HG03432 (cell line): ENCODE measurements around the gene REC8.

Experiments used
- ATAC-seq: cut with Tn5 transposase; IDR thresholded peaks from one replicate; pipeline ENCODE4 v1.9.1; 2021; ENCODE audit warnings: mild to moderate bottlenecking, moderate library complexity; ENCODE audit not compliant: unreplicated experiment

REC8 gene

GRCh38 chr14:24137529-24138395 lies 34.1 kb upstream of the REC8 start:
- no peak for ATAC-seq

DNA sequence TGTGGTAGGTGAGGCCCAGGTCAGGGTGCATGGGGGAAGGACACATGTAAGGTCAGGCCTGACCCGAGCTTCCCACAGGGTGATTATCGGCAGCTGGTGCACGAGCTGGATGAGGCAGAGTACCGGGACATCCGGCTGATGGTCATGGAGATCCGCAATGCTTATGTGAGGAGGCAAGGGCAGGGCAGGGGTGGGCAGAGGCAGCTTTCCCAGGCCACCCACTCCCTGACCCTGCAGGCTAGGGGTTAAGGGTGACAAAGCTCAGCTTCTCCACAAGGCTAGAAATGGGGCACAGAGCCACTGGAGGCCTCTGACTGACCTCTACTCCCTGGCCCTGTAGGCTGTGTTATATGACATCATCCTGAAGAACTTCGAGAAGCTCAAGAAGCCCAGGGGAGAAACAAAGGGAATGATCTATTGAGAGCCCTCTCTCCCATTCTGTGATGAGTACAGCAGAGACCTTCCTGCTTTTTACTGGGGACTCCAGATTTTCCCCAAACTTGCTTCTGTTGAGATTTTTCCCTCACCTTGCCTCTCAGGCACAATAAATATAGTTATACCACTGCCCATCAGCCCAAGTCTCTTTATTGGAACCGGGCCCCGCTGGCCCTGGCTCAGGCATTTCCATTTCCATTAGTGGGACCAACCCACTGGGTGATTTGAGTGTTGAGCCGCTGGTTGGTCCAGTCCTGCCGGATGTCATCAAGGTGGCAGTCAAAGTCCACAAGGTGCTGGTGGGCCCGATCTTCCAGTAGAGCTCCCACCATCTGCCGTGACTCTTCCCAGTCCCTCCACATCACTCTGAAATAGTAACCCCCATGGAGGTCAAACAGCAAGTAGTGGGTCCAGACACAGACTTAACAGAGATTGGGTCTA lies 33.2 kb upstream of the REC8 start:
- ATAC-seq, result no peak

- ATAC-seq, result no peak
Observed at GRCh38 chr14:24139272-24139934, 32.5 kb upstream of the REC8 start.

DNA sequence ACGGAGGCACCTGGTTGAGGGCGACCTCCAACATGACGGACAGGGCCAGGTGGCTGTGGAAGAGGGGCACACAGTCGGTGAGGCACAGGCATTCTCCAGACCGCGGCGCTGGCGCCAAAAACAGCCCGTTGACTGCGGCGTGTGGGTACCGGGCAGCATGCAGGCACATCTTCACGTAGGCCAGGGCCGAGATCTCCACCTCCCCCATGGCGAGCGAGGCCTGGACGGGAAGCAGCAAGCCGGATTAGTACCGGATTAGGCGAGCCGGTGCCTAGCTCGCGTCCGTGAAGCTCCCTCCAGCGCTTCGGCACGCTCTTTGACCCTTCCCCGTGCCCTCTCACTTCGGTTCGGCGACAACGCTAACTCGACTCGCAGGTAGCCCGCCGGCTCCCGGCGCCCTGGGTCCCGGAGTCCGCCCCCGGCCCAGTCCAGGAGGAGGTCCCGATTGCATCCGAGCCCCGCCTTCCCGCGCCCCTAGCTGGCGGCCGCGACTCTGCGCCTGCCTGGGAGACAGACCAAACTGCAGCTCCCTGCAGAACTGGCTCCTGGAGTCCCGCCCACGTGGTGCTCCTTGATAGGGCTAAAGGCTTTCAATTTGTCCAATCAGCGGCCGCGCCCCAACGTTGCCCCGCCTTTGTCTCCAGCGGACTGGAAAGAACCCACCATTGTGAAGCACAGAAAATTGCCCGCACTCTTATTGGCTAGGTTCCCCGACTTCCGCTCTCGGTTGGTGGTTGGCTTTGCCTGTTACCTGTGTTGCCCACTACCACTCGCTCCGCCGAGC lies 30.6 kb upstream of the REC8 start, which contains the start of gene EMC9:
EMC9 (minus strand) TSS at position 495 of the 784 bp plus-strand sequence; CDS start at position 208, 287 bp downstream.
- peak; percentile 88 for ATAC-seq

DNA sequence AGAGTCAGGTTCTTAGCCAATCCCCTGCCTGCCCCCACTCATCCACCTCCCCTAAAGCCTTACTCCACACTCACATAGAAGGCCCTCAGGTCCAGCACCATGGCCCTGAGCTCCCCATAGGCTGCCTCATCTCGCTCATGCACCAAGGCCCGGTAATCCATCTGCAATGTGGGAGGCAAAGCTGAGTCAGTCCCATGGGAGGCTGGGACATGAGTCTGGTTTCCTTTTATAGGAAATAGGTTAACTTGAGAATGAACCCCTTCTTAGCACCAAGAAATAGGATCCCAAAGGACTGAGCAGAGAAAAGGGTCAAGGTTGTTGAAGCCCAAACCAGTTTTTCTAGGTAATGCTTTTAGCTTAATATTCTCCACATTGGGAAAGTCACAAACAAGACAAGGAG lies 28.4 kb upstream of the REC8 start:
- no peak for ATAC-seq

- no peak for ATAC-seq
Observed at GRCh38 chr14:24144451-24144850, 27.4 kb upstream of the REC8 start.

- ATAC-seq, result no peak
Observed at GRCh38 chr14:24145219-24145618, 26.7 kb upstream of the REC8 start.

DNA sequence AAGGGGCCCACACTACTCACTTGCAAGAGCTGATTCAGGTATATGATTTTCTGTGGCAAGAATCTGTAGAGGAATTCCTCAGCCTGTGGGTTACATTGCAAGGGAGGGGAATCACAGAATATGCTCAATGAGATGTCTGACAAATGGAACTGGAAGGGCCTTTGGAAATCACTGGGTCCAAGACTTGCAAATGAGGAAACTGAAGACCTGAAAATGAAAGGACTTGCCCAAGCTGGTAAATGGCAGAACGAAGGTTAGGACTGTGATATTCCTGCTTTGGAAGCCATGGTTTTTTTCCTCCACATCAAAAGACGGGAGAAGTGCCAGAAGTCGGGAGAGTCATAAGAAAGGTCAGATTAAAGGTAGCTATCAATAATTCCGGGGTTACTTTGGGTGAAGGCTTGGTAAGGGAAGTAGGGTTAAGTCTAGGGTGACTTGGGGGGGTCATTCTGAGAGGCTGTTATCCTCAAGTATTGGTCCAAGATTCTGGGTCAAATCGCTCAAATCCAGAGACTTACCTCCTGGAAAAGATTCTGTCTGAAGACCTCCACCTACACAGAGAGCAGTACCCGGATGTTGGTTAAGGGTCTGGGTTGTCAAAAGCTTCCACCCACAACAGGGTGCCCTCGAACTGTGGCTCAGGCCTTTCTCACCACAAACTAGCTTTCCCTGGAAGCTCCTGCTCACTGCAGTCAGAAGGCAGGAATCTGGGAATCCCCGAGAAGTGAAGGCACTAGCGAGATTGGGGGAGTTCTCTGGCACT lies 26.0 kb upstream of the REC8 start:
- ATAC-seq, result no peak

GRCh38 chr14:24146453-24146977 lies 25.4 kb upstream of the REC8 start, which contains the start of gene PSME2:
TSS of gene PSME2 (minus strand) at chr14:24146610. CDS start at chr14:24146581, 29 bp downstream.
- ATAC-seq, result peak; percentile 70

GRCh38 chr14:24146978-24147760 lies 24.7 kb upstream of the REC8 start, which contains the start of gene RNF31:
TSS of gene RNF31 (plus strand) at chr14:24147498. CDS start at chr14:24147699, 201 bp downstream.
- ATAC-seq, result peak; percentile 81

GRCh38 chr14:24147761-24148428 lies 24.0 kb upstream of the REC8 start:
- no peak for ATAC-seq

- ATAC-seq, result no peak
Observed at GRCh38 chr14:24149302-24149969, 22.4 kb upstream of the REC8 start.

- no peak for ATAC-seq
Observed at GRCh38 chr14:24150061-24150460, 21.8 kb upstream of the REC8 start.

- ATAC-seq, result no peak
Observed at GRCh38 chr14:24150567-24150966, 21.3 kb upstream of the REC8 start.

GRCh38 chr14:24150993-24151392 lies 20.9 kb upstream of the REC8 start:
- ATAC-seq, result no peak

GRCh38 chr14:24151404-24152080 lies 20.3 kb upstream of the REC8 start:
- ATAC-seq, result no peak

DNA sequence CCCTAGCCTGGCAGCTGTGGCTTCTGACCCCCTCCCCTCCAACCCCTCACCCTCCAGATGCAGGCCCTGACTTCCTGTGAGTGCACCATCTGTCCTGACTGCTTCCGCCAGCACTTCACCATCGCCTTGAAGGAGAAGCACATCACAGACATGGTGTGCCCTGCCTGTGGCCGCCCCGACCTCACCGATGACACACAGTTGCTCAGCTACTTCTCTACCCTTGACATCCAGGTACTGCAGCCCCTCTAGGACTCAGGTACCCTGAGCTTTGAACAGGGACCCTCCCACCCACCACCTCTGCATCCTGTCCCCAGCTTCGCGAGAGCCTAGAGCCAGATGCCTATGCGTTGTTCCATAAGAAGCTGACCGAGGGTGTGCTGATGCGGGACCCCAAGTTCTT lies 16.8 kb upstream of the REC8 start:
- ATAC-seq, result no peak
